Stimulated activated CD8-positive, alpha-beta memory T cell treated with anti-CD3 and anti-CD28 coated beads, Interleukin-7, amount 100 ng/mL, for 4 hours (primary cell): Measurements from ENCODE around the gene LINC00632.

Experiments used
- DNase-seq, 2 donors: peaks; one replicate each; pipeline ENCODE4 v3.0.0-alpha.2; 2020; ENCODE audit warnings: low read depth in 2 of 2

The LINC00632 gene

DNA sequence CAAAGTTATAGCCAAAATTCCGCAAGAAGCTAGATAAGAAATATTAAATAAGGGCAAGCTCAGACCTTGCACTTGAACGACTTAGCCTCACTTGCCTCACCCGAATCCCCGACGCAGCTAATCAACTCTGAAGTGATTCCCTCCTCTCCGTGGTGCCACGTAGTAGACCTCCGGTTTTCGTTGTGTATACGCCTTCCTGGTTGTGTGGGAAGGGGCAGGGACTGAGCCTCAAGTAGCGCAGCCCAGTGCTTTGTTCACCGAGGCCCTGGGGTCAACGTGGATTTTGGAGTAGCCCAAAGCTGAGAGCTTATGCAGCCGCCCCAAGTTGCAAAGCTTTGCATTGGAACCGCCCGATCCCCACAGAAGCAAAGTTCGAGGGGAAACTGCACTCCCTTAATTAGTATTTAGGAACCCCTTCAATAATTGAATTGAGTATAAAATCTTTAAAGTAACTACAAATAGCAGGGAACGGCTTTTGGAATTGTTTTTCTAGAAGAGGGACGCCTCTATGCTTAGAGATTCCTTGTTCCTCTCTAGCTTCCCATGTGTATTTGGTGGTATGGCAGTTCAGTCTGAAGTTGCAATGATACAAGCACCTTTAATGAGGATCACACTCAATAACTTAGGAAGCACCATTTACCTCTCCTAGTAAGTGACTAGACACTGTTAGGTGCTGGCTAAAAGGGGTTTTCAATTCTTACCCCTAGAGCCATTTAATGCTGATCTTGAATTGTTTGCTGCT lies 55.7 kb downstream of the LINC00632 start:
- DNase-seq = no peak

DNA sequence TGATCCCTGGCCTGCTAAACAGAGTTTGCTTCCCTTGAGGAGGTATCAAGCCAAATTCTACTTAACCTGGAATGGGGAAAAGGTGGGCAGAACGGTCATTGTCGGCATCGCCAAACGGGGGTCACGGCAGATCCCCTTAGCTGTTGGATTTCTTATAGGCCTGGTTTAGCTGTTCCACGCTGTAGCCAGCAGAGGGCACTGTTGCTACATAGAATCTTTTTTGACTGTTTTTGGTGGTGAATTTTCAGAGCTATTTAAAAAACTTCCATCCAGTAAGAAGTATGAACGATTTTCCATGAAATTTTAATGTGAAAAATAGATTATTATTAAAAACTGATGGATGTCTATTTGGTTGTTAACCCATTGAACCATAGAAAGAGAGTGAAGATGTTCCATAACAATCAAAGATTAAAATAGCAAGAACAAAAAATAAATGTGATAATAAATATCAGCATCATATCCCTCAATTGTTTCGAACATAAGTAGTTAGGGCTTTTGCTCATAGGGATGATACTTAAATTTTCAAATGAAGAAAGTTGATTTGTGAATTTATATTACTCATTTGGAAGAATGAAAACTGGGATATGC lies 56.6 kb downstream of the LINC00632 start:
- DNase-seq = peak; percentile 5

DNA sequence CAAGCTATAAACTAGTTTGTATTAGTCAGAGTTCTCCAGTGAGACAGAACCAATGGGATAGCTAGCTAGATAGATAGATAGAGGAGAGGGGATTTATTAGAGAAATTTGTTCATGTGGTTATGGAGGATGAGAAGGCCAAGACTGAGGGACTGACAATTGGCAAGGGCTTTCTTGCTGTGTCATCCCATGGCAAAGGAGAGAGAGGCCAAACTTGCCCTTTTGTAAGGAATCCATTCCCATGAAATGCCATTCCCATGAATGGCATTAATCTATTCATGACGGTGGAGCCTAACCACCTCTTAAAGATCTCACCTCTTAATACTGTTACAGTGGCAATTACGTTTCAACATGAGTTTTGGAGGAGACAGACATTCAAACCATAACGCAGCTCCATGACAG lies 58.1 kb downstream of the LINC00632 start:
- no peak for DNase-seq

DNA sequence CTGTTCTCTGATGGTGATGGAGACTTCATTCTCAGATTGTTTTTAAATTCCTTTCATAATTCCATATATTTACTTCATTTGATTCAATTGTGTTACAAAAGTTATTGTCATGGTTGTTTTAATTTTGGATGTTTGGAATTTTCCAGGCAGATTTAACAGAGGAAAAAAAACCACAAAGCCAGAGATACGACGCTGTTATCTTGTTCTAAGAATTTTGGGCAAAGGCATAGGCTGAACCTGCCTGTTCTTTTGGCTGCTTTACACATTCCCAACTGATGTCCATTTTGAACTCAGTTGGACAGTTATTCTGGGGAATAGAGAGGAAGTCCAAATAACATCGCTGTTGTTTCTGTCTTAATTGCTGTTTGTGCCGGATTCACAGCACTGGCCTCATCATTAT lies 65.7 kb downstream of the LINC00632 start:
- no peak for DNase-seq

DNA sequence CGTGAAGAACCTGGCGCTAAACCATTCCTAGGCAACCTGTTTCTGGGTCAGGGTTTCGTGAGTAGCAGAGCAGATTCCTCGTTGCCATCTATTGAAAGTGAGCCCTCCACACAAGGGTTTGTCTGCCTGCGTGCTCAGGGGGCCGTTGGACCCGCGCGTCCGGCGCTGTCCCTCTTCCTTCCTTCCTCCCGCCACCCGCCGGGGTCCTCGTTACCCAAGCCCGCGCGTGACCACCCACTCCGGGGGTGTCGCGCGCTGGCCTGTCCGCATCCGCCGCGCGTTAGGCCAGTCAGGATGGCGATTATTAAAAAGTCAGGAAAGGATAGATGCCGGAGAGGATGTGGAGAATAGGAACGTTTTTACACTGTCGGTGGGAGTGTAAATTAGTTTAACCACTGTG lies 66.8 kb downstream of the LINC00632 start:
- DNase-seq = no peak

DNA sequence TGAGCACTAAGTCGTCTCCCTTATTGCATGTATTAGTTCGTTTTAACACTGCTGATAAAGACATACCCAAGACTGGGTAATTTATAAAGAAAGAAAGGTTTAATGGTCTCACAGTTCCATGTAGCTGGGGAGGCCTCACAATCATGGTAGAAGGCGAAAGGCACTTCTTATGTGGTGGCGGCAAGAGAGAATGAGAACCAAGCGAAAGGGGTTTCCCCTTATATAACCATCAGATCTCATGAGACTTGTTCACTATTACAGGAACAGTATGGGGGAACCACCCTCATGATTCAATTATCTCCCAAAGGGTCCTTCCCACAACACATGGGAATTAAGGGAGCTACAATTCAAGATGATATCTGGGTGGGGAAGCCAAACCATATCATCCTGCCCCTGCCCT lies 85.1 kb downstream of the LINC00632 start:
- DNase-seq = no peak

DNA sequence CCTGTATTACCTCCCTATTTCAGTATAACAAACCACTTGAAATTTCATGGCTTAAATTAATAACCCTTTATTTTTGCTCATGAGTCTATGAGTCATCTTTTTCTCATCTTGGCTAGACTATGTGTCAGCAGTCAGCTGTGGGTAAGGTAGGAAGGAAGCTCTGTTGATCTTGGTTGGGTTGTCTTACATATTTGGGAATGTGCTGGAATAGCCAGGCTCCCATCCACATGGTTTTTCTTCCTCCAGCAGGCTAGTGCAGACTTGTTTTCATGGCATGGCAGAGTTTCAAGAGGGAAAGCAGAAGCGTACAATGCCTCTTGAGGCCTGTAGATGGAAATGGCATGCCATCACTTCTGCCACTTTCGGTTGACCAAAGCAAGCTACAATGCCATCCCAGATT lies 89.7 kb downstream of the LINC00632 start:
- no peak for DNase-seq

DNA sequence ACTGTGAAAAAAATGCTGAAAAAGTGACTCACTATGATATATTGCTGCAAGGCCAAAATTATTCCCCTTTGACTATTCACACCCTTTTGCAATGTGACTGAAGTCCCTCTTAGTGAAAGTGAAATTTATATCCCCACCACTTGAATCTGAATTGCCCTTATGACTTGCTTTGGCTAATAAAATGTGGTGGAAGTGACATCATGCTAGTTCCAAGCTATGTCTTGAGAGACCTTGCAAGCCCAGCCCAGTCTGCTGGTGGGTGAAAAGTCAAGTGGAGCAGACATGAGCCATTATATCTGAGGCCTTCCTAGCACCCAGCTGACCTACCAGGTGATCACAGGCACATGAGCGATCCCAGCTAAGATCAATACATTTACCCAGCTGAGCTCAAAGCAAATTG lies 94.7 kb downstream of the LINC00632 start:
- DNase-seq = no peak

DNA sequence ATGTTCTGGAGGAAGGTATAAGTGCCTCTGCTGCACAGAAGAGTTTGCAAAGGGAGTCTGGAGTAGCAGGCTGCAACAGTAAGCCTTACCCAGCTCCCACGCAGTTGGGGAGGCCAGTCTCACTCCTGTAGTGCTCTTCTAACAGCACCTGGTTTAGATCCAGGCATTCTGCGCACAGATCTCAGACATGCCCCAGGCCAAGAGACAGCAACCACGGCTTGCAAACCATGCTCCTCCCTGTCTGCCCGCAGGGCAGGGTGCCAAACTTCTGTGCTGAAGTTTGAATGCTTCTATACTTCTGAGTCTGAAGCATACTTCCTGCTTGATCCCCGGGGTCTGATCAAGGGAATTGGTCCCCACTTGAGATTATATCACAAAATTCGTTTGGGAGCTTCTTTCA lies 106.3 kb downstream of the LINC00632 start:
- no peak for DNase-seq

DNA sequence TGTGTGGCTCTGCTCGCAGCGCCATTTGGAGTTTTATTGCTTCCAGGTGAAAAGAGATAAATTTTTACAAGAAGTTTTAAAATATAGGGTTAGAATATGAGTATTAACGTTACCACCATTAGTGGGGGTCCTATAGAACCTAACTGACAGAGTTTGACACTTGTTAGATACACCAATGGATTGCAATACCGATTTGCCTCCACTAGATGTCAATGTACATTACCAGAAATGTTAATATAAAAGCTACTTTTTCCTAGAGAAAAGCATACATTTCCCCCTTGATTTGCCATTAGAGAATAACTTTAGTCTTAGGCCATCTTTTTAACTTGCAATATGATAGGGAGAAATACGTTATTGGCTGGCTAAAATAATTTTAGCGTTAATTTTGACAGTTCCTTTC lies 108.4 kb downstream of the LINC00632 start:
- no peak for DNase-seq

DNA sequence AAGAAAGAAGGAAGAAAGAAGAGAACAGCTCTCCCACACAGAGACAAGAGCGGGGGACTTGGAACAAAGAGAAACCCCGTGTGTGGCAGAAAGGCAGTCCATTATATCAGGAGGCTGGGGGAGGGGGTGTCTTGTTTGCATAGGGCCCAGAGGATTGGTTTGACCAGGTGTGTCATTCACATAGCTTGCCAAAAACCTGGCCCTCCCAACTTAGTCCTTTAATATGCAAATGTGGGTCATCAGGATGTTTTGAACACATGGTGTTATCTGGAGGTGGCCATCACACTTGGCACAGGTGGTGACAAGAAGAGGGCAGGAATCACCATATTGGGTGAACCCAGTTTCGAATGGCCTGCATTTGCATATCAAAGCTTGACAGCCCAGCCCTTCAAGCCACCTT lies 111.7 kb downstream of the LINC00632 start:
- no peak for DNase-seq

DNA sequence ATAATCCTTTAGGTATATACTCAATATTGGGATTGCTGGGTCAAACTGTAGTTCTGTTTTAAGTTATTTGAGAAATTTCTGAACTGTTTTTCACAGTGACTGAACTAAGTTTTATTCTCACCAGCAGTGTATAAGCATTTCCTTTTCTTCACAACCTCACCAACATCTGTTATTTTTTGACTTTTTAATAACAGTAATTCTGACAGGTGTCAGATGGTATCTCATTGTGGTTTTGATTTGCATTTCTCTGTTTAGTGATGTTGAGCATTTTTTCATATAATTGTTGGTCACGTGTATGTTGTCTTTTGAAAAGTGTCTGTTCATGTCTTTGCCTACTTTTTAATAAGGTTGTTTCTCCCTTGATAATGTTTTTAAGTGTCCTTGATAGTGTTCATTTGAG lies 112.6 kb downstream of the LINC00632 start:
- no peak for DNase-seq

DNA sequence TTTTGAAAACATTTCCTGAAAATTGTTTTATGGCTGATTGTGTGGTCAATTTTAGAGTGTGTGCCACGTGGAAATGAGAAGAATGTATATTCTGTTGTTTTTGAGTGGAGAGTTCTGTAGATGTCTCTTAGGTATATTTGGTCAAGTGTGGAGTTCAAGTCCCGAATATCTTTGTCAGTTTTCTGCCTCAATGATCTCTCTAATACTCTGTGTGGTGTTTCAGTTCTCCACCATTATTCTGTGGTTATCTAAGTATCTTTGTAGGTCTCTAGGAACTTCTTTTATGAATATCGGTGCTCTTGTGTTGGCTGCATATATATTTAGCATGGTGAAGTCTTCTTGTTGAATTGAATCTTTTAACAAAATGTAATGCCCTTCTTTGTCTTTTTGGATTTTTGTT lies 113.3 kb downstream of the LINC00632 start:
- DNase-seq = no peak

DNA sequence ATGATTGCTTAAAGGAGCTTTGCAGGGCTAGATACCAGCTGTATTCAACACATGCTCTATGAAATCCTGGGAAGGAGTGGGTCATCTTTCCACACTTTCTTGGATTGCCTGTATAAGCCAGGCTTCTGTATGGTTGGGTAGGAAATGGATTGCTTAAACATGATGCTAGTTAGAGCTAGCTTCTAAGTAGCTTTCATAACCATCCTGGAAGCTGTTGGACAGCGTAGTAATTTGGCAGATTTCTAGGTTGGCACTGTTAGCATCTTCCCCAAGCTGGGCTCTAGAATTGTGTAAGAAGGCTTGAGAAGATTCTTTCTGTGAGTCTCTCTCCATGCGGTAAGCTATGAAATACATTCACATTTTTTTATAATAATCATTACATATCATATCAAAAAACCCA lies 127.3 kb downstream of the LINC00632 start:
- DNase-seq = no peak
